Activated T-cell treated with anti-CD3 and anti-CD28 coated beads, Interleukin-2, amount 50 U/mL, for 24 hours (primary cell): ENCODE data around the gene DSCAM.
"Not testable (repeated sequence)": the region's sequence is repeated elsewhere in the genome, so short reads cannot be mapped to it uniquely, and the experiment has no call there.

ENCODE experiments used
- DNase-seq: peaks from one replicate; pipeline ENCODE4 v3.0.0-alpha.2; 2020
- H3K27ac Mint-ChIP-seq: 2 replicates; pipeline ENCODE4 v1.8.0; 2020; ENCODE audit warnings: mild to moderate bottlenecking, mixed read lengths
- H3K27me3 Mint-ChIP-seq: 2 replicates; pipeline ENCODE4 v1.8.0; 2020; ENCODE audit warnings: mixed read lengths
- H3K36me3 Mint-ChIP-seq: 2 replicates; pipeline ENCODE4 v1.8.0; 2020; ENCODE audit warnings: low read depth, mixed read lengths
- H3K4me1 Mint-ChIP-seq: 2 replicates; pipeline ENCODE4 v1.8.0; 2020; ENCODE audit warnings: low read depth, mixed read lengths
- H3K4me3 Mint-ChIP-seq: 2 replicates; pipeline ENCODE4 v1.8.0; 2020; ENCODE audit warnings: mild to moderate bottlenecking, moderate library complexity, mixed read lengths
- H3K9me3 Mint-ChIP-seq: 2 replicates; pipeline ENCODE4 v1.8.0; 2020; ENCODE audit warnings: mixed read lengths

DSCAM gene

DNA sequence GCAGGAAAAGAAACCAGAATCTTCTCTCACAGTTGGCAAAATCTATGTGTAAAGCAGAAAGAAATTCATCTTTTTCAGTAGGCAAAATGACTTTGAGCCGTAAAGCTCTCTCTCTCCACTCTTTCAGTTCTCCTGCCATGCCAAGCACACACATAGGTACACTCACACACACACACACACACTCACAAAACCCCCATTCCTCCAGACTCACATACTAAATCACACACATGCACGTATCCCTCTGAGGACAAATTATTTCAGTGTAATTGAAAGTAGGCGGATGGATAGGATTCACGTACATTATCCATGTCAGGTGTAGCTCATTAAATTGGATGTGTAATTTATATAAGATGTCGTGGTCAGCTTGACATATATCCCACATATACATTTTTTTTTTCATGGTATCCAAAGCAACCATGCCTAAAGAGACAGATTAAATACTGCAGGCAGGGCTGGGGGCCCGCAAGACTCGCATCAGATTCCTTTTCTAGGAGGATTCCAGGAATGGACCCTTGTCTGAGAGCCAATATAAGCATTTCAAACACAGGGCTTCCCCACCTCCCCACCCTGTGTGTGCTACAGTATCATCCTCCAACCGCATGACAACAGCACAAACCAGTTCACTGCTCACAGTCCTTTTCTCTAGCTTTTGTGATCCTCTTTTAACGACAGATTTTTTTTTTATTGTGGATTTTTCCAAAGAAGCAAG lies 658.9 kb downstream of the DSCAM start:
- Mint-ChIP-seq H3K4me1 (no peaks in the 10 kb centered on the region), H3K27me3 (no peaks in the 10 kb centered on the region), H3K9me3 (peaks cover 15% of the 10 kb centered on the region), H3K27ac (no peak overlapping the region), H3K36me3 (no peaks in the 10 kb centered on the region), H3K4me3 (no peak overlapping the region)
- DNase-seq = no peak

DNA sequence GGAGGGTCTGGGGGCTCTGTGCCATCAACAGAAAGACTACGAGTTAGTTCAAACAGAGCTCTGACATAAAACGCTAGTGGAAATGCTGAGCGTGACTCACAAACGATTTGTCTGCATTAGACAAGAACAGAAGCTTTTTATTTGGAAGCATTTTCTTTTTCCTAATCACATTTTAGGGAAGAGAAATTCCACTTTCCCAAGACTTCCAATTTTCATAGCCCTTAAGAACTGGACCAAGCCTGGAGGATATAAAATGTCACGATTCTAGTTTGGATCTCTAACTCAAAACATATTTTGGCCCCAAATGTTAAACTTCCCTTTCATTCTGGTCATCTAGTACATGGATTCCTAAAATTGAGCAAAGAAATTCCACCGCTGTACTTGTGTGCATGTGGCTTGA lies 659.7 kb downstream of the DSCAM start:
- no peak for DNase-seq
- no peaks in the 10 kb centered on the region for H3K27me3 Mint-ChIP-seq
- peaks cover 12% of the 10 kb centered on the region for H3K9me3 Mint-ChIP-seq
- no peak overlapping the region for H3K27ac Mint-ChIP-seq
- H3K4me1 Mint-ChIP-seq = no peaks in the 10 kb centered on the region
- no peaks in the 10 kb centered on the region for H3K36me3 Mint-ChIP-seq
- no peak overlapping the region for H3K4me3 Mint-ChIP-seq

DNA sequence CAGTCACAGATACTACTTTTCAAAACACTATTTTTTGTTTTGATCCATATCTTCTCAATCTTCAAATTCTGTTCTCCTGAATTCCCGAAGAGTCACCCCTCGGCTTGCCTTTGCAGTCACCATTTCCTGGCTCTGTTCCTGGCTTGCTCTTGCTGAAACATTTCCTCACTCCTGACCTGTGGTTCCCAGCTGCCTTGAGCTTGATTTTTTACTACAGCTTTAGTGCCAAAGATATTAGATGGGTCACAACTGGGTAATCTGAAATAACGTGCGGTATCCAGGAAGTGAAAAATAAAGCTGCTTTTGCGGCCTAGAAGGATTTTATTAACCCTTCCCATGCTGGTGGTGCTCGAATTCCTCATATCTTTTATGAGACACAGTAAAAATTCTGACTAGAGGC lies 660.9 kb downstream of the DSCAM start:
- no peaks in the 10 kb centered on the region for H3K27me3 Mint-ChIP-seq
- H3K36me3 Mint-ChIP-seq = no peaks in the 10 kb centered on the region
- DNase-seq = no peak
- H3K9me3 Mint-ChIP-seq = peaks cover 13% of the 10 kb centered on the region
- no peak overlapping the region for H3K4me3 Mint-ChIP-seq
- no peak overlapping the region for H3K27ac Mint-ChIP-seq
- H3K4me1 Mint-ChIP-seq = no peaks in the 10 kb centered on the region

DNA sequence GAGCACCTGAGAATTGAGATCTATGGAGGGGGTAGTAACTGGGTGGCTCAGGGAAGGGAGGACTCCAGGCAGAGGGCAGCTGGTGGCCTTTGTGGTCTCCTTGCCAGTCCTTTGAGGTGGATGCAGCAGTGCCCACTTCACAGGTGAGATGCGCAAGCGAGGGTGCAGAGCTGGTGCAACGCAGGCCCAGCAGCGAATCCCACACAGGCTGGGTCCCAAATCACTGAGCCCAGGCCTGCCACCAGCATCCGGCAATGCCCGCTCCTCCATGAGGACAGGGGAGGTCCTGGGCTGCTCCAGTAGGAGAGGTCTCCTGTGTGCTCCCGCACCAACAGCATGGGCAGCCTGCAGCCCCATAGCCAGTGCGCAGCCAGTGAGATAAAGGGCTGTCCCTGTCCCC lies 661.8 kb downstream of the DSCAM start:
- H3K9me3 Mint-ChIP-seq = peaks cover 19% of the 10 kb centered on the region
- H3K4me3 Mint-ChIP-seq = no peak overlapping the region
- H3K4me1 Mint-ChIP-seq = no peaks in the 10 kb centered on the region
- DNase-seq = no peak
- no peak overlapping the region for H3K27ac Mint-ChIP-seq
- H3K27me3 Mint-ChIP-seq = no peaks in the 10 kb centered on the region
- H3K36me3 Mint-ChIP-seq = no peaks in the 10 kb centered on the region

DNA sequence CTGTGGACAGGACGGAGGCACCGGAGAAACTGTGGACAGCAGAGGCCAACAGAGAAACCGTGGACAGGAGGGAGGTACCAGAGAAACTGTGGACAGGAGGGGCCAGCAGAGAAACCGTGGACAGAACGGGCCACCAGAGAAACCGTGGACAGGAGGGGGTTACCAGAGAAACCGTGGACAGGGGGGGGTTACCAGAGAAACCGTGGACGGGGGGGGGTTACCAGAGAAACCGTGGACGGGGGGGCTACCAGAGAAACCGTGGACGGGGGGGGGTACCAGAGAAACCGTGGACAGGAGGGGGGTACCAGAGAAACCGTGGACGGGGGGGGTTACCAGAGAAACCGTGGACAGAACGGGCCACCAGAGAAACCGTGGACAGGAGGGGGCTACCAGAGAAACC lies 664.5 kb downstream of the DSCAM start:
- H3K4me3 Mint-ChIP-seq, H3K36me3 Mint-ChIP-seq, DNase-seq, H3K27me3 Mint-ChIP-seq, H3K4me1 Mint-ChIP-seq: not testable (repeated sequence)
- Mint-ChIP-seq H3K9me3 (peaks cover 15% of the 10 kb centered on the region), H3K27ac (peak overlapping the region; percentile 33)

DNA sequence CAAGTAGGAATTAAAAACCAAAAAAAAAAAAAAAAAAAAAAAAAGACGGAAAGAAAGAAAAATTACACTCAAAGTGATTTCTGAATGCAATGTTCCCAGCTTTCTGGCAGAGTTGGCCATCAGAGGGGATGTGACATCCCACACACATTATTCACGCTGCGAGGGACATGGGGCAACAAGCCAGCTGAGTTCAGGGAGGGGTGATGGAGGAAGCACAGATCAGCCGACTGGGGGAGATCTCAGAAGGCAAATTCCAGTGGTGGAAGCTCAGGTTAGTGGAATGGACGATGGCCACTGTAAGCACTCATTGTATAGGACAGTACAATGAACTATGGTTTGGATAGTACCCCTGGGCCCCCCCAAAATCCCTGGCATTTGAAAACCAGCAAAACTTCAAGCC lies 667.8 kb downstream of the DSCAM start:
- Mint-ChIP-seq H3K4me3 (no peak overlapping the region), H3K27me3 (no peaks in the 10 kb centered on the region), H3K9me3 (peaks cover 15% of the 10 kb centered on the region), H3K27ac (no peak overlapping the region), H3K36me3 (no peaks in the 10 kb centered on the region), H3K4me1 (no peaks in the 10 kb centered on the region)
- no peak for DNase-seq

DNA sequence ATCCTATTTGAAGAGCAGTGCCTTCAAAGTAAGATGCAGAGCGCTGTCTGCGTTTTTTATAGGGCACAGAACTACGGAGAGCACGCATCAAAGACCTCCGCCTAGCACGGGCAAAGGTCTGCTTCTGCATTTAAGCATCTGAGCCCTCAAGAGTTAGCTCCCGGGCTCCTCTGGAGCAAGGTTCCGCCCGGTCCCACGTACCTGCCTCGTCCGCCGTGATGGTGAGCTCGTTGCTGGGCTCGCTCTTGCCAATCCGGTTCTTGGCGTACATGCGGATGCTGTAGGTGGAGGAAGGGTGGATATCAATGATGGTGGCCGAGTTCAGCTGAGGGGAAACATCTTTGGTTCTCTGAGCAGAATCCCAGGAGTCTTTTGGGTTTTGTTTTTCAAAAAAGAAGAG lies 668.2 kb downstream of the DSCAM start:
- Mint-ChIP-seq H3K9me3 (peaks cover 15% of the 10 kb centered on the region), H3K27ac (no peak overlapping the region), H3K27me3 (no peaks in the 10 kb centered on the region), H3K4me3 (no peak overlapping the region), H3K36me3 (no peaks in the 10 kb centered on the region), H3K4me1 (no peaks in the 10 kb centered on the region)
- DNase-seq = no peak

DNA sequence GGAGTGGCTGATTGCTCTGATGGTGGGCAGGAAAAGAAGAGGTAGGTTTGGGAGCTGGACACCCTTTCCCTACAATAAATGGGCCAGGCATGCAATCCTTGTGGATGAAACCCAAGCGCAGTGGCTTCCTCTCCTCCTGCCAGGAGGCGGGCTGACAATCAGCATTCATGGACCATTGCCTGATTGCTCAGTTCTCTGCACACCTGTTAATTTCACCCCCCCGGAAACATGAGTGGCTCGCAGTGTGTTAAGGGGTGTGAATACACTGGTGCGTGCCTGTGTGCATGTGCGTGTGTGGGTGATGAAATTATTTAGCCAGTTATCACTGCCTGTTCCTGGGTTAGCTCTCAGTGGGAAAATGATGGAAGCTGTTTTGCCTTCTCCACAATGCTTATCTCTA lies 669.0 kb downstream of the DSCAM start:
- Mint-ChIP-seq H3K9me3 (peaks cover 15% of the 10 kb centered on the region), H3K27me3 (no peaks in the 10 kb centered on the region), H3K4me1 (no peaks in the 10 kb centered on the region), H3K27ac (no peak overlapping the region), H3K36me3 (no peaks in the 10 kb centered on the region), H3K4me3 (no peak overlapping the region)
- DNase-seq = no peak

DNA sequence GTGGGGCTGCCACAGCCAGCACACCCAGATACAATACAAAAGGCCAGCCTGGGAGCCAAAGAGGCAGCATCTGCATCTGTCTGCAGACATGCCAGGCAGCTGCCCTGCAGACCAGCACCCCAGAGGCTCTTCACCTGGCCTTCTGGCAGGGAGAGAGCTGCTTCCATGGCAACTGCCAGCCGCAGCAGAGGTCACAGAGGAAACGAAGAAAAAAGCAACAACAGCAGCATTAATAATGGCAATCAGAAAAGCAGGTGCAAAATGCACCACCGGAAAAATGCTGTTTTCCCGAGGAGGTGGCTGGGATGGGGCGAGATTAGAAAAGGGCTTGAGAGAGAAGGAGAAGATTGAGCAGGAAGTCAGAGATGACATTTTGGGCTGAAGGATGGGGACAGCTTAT lies 670.2 kb downstream of the DSCAM start:
- H3K4me1 Mint-ChIP-seq = no peaks in the 10 kb centered on the region
- peaks cover 8% of the 10 kb centered on the region for H3K9me3 Mint-ChIP-seq
- no peak for DNase-seq
- H3K4me3 Mint-ChIP-seq = no peak overlapping the region
- no peaks in the 10 kb centered on the region for H3K36me3 Mint-ChIP-seq
- H3K27ac Mint-ChIP-seq = no peak overlapping the region
- no peaks in the 10 kb centered on the region for H3K27me3 Mint-ChIP-seq

DNA sequence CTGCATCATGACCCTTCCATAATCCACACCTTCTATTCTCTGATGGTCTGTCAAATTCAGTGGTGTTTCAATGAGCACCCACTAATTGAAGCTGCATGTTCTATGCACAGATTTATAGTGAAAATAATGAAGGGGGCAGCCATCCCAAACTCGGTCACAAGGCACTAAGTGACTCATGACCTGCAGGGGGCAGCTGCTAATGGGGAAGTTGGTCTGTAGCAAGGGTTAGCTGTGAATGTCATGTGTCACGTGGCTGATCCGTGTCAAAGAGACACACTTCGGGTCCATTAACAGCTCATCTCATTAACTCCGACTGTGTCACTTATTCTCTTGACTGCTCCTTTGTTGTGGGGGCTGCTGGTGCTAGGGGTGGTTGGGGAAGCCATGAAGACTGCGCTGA lies 673.1 kb downstream of the DSCAM start:
- Mint-ChIP-seq H3K4me1 (no peaks in the 10 kb centered on the region), H3K36me3 (no peaks in the 10 kb centered on the region), H3K9me3 (peaks cover 3% of the 10 kb centered on the region), H3K27ac (no peak overlapping the region), H3K4me3 (no peak overlapping the region), H3K27me3 (no peaks in the 10 kb centered on the region)
- no peak for DNase-seq

DNA sequence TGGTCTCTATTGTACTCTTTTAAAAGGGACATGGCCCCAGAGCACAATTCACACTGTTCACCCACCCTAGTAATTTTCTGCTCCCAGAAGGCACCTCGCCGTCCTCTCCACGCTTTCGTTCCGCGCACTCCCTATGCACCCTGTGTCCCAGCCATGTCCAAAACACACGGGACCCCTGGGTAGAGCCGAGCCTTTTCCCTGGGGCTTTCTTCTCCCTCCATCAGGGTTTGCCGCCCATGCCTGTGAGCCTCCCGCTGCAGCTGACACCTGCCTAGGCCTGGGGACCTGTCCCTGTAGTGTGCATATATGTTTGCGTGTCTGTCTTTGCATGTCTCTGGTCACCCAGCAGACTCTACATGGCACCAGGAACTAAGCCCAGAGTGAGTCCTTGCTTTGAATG lies 677.0 kb downstream of the DSCAM start:
- Mint-ChIP-seq H3K9me3 (peaks cover 3% of the 10 kb centered on the region), H3K27ac (no peak overlapping the region), H3K27me3 (no peaks in the 10 kb centered on the region), H3K36me3 (no peaks in the 10 kb centered on the region), H3K4me1 (no peaks in the 10 kb centered on the region), H3K4me3 (no peak overlapping the region)
- no peak for DNase-seq

DNA sequence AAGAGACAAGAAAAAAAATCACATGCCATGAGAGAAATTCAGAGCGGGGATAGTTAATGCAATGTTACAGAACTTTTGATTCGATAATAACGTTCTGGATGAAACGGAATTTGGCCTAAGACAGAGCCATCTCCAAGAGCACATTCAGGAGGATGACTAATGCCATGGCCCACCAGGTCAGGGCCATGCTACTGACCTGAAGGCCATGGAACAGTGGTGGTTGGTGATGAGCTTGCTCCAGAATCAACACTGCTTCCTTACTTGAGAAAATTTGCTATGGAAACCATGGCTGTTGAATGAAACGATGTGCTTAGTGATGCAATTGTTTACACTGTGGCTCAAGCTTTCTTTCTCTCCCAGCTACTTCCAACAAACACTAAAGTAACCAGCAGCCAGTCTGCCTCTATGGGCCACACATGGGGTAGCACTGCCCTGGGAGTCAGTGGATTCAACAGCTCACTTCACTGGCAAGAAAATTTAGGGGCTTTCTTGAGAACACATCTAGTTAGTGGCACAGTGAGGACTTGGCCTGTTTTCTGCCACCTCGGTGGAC lies 680.6 kb downstream of the DSCAM start:
- Mint-ChIP-seq H3K27me3 (no peaks in the 10 kb centered on the region), H3K27ac (no peak overlapping the region), H3K4me3 (no peak overlapping the region), H3K4me1 (no peaks in the 10 kb centered on the region), H3K9me3 (peaks cover 3% of the 10 kb centered on the region), H3K36me3 (no peaks in the 10 kb centered on the region)
- no peak for DNase-seq

DNA sequence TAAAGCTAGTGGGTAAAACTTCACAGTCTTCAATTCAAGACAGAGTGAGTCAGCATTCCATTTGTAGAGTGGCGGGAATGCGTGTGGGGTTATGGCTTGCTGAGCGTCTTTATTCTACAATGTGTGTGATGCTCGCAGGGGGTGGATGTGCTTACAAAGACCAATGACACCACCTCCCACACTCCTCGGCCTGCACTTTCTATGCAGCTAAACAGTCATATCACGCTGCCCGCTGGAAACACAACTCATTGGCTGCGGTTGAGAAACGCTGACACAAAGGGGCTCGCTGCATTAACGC lies 681.2 kb downstream of the DSCAM start:
- H3K9me3 Mint-ChIP-seq = peaks cover 3% of the 10 kb centered on the region
- H3K27ac Mint-ChIP-seq = no peak overlapping the region
- no peak for DNase-seq
- H3K27me3 Mint-ChIP-seq = no peaks in the 10 kb centered on the region
- H3K4me3 Mint-ChIP-seq = no peak overlapping the region
- no peaks in the 10 kb centered on the region for H3K36me3 Mint-ChIP-seq
- H3K4me1 Mint-ChIP-seq = no peaks in the 10 kb centered on the region

DNA sequence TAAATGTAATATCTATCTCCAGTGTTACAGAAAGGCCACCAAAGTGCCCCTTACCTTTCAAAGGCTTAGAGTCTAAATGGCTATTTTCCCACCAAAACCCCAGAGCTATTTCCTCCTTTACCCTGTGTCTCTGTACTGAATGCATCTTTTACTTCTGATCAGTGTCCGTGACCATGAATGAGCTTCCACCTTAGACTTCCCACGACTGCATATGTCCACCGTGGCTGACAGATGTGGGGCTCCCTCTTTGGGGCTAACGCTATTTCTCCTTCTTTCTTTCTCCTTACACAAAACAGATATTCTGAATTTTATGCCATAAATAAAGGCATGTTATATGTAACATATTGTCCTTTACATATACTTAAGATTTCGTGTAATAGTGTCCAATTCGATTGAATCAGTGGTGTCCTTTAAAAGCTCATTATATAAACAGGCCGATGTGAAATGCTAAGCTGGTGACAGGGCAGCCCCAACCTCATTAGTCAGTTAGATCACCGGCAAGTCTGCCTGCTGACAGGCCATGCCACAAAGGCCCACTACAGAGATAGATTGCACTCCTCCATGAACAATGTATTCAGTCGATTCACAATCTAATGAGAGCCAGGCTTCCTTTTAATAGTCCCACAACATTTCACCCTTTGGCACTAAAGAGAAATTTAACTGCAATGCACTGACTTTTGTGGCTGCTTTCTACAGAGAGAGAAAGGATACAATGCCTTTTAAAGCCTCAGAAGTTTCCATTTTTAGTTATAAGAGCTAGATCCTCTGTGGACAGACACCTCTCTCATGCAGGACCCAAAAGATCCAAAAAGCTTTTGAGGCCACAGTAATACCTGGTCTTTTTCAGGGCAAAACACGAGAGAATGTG lies 681.8 kb downstream of the DSCAM start:
- Mint-ChIP-seq H3K36me3 (no peaks in the 10 kb centered on the region), H3K27ac (no peak overlapping the region), H3K27me3 (no peaks in the 10 kb centered on the region), H3K9me3 (peaks cover 3% of the 10 kb centered on the region), H3K4me3 (no peak overlapping the region), H3K4me1 (no peaks in the 10 kb centered on the region)
- DNase-seq = no peak

DNA sequence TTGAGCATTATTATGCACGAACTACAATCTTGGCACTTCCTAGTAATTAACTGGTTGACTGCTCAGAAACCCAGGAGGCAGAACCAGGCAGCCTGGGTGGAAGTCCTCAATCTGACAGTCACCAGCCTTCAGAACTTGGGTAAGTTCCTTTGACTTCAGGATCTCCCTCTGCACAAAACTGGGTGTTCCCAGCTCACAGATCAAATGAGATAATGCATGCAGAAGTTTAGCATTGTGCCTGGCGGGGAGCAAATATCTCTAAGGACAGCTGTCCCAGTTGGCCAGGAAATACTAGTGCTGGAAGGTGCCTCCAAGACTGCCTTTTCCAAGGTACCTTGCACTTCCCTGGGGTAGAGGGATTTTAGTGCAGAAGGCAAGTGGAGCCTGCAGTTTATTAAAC lies 684.9 kb downstream of the DSCAM start:
- no peak for DNase-seq
- Mint-ChIP-seq H3K4me3 (no peak overlapping the region), H3K9me3 (no peaks in the 10 kb centered on the region), H3K27ac (no peak overlapping the region), H3K4me1 (no peaks in the 10 kb centered on the region), H3K36me3 (no peaks in the 10 kb centered on the region), H3K27me3 (no peaks in the 10 kb centered on the region)
